ENCODE measurements around the gene CCP110. TPM values are rescaled to one million over a fixed set of nuclear protein-coding genes. Genes with fewer than 3 reads are reported as not detected.

The CCP110 gene
- total RNA-seq, 2 experiments from 2014 or later: 24.2 to 25.8 TPM

DNA sequence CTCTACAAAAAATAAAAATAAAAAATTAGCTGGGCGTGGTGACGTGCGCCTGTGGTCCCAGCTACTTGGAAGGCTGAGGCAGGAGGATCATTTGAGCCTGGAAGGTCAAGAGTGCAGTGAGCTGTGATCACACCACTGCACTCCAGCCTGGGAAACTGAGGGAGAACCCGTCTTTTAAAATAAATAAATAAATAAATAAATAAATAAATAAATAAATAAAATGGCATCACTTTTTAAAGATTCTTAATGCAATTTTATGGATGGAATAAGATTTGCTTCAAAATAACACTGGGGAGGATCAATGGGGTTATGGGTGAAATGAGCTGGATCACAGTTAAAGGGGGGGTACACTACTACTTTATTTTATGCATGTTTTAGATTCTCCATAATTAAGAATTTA lies 16.8 kb upstream of the CCP110 start:
- no peaks in the 10 kb centered on the region for H3K27me3 Mint-ChIP-seq
- DNase-seq (no peak), ATAC-seq (no peak)
- CTCF ChIA-PET: interaction anchor here (2.1 kb wide), 1 partner anchor 420 kb away, joined by 6 read pairs; no protein-coding TSS in a partner anchor
- no peak overlapping the region for H3K4me3 Mint-ChIP-seq
- H3K9me3 Mint-ChIP-seq: no peaks in the 10 kb centered on the region
- intact Hi-C loops (cut with micrococcal nuclease): no loop called here
- peaks cover 30% of the 10 kb centered on the region for H3K36me3 Mint-ChIP-seq (ENCODE audit: low read depth)
- TF ChIP-seq, protein P1, sequence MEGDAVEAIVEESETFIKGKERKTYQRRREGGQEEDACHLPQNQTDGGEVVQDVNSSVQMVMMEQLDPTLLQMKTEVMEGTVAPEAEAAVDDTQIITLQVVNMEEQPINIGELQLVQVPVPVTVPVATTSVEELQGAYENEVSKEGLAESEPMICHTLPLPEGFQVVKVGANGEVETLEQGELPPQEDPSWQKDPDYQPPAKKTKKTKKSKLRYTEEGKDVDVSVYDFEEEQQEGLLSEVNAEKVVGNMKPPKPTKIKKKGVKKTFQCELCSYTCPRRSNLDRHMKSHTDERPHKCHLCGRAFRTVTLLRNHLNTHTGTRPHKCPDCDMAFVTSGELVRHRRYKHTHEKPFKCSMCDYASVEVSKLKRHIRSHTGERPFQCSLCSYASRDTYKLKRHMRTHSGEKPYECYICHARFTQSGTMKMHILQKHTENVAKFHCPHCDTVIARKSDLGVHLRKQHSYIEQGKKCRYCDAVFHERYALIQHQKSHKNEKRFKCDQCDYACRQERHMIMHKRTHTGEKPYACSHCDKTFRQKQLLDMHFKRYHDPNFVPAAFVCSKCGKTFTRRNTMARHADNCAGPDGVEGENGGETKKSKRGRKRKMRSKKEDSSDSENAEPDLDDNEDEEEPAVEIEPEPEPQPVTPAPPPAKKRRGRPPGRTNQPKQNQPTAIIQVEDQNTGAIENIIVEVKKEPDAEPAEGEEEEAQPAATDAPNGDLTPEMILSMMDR (IDR thresholded peaks at IDR 0.05): no peak
- H3K27ac Mint-ChIP-seq: no peak overlapping the region
- no peaks in the 10 kb centered on the region for H3K4me1 Mint-ChIP-seq (ENCODE audit: low read depth)
- POLR2A ChIA-PET: no interaction called here

DNA sequence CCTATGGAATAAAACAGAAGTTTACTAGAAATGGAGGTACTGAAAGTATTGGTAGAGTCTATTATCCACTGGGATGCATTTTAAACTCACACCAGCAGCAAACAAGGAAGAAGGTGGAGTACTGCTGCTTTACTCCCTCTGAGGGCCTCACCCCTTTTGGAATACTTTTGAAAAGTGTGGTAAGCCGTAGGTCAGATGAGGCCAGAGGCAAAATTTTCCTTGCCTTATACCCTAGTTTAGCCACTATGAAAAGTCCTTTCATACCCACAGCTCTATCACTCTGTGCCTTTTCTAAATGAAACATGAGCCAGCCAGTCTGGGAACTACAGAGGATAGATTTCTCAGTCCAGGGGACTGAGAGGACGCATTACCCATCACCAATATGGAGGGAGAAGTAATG lies 15.9 kb upstream of the CCP110 start:
- Mint-ChIP-seq H3K36me3 (ENCODE audit: low read depth) (peaks cover 30% of the 10 kb centered on the region), H3K4me1 (ENCODE audit: low read depth) (no peaks in the 10 kb centered on the region), H3K9me3 (no peaks in the 10 kb centered on the region), H3K27ac (no peak overlapping the region), H3K4me3 (no peak overlapping the region), H3K27me3 (no peaks in the 10 kb centered on the region)
- TF ChIP-seq, protein P1 (IDR thresholded peaks at IDR 0.05): no peak
- CTCF ChIA-PET: interaction anchor here (2.1 kb wide), 1 partner anchor 421 kb away, joined by 6 read pairs; no protein-coding TSS in a partner anchor
- intact Hi-C loops (cut with micrococcal nuclease): no loop called here
- POLR2A ChIA-PET: no interaction called here
- no peak for DNase-seq
- no peak for ATAC-seq

DNA sequence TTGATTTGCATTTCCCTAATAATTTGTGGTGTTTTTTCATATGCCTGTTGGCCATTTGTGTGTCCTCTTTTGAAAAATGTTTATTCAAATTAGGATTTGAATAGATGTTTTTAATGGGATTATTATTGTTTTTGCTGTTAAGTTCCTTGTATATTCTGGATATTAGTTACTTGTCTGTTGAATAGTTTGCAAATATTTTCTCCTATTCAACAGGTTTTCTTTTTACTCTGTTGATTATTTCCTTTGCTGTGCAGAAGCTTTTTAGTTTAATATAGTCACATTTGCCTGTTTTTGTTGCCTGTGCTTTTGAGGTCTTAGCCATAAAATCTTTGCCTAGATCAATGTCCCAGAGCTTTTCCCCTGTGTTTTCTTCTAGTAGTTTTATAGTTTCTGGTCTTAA lies 11.4 kb upstream of the CCP110 start:
- Mint-ChIP-seq H3K36me3 (ENCODE audit: low read depth) (peaks cover 42% of the 10 kb centered on the region), H3K27me3 (no peaks in the 10 kb centered on the region), H3K9me3 (no peaks in the 10 kb centered on the region), H3K27ac (no peak overlapping the region), H3K4me1 (ENCODE audit: low read depth) (peaks cover 21% of the 10 kb centered on the region), H3K4me3 (no peak overlapping the region)
- POLR2A ChIA-PET: no interaction called here
- TF ChIP-seq, protein P1 (IDR thresholded peaks at IDR 0.05): no peak
- ATAC-seq (no peak), DNase-seq (no peak)
- intact Hi-C loops (cut with micrococcal nuclease): no loop called here
- CTCF ChIA-PET: interaction anchor here (0.9 to 1.7 kb wide), 3 partner anchors 10 to 71 kb away, joined by 3 to 9 read pairs (median 4); partner anchors contain the start of gene VPS35L

DNA sequence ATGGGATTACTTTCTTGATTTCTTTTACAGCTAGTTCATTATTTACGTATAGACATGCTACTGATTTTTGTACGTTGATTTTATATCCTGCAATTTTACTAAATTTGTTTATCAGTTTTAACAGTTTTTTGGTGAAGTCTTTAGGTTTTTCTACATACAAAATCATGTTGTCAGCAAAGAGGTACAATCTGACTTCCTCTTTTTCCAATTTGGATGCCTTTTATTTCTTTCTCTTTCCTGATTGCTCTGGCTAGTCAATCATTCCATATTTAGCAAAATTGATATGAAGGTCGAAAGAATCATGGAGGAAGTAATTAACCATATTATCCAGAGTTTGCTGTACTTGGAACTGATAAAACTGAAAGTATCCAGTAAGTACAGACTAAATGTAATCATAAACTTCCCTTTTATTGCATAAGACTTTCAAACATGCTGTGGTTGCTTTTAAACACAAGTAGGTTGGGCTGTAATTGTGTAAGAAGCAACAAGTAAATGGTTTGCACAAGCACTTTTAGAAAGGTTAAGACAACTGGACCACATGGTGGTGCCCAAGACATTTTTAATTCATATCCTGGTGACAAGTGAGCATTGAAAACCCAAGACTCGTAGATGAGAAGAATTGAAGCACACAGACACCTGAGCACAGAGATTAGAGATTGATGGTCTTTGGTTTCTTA lies 10.2 kb upstream of the CCP110 start:
- no peak for DNase-seq
- Mint-ChIP-seq H3K9me3 (no peaks in the 10 kb centered on the region), H3K27me3 (no peaks in the 10 kb centered on the region), H3K36me3 (ENCODE audit: low read depth) (peaks cover 45% of the 10 kb centered on the region), H3K4me1 (ENCODE audit: low read depth) (peaks cover 30% of the 10 kb centered on the region), H3K4me3 (no peak overlapping the region), H3K27ac (no peak overlapping the region)
- ATAC-seq: no peak
- TF ChIP-seq, protein P1 (IDR thresholded peaks at IDR 0.05): no peak
- POLR2A ChIA-PET: no interaction called here
- intact Hi-C loops (cut with micrococcal nuclease): no loop called here
- CTCF ChIA-PET: interaction anchor here (0.9 to 1.6 kb wide), 3 partner anchors 9 to 42 kb away, joined by 3 to 6 read pairs (median 4); partner anchors contain the start of gene VPS35L

DNA sequence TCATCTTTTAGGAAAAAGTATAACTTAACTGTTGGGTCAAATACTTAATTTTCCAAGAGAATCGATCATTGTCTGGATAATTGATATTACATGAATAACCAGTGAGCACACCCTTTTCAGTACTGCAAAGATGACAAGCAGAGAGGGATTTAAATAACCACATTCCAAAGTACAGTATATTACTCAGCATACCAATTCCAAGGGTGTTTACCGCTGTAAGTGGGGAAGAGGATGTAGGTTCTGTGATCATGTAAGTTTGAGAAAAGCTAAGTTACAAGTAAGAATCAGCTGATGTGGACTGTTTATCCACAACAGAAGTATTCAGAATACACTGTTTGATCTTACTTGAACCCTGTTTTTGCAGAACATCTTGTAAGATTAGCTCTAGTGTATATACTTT lies 8.0 kb upstream of the CCP110 start:
- POLR2A ChIA-PET: no interaction called here
- CTCF ChIA-PET: interaction anchor here (3.9 kb wide), 1 partner anchor 13 kb away, joined by 23 read pairs; no protein-coding TSS in a partner anchor
- Mint-ChIP-seq H3K27me3 (no peaks in the 10 kb centered on the region), H3K36me3 (ENCODE audit: low read depth) (peaks cover 45% of the 10 kb centered on the region), H3K4me3 (no peak overlapping the region), H3K9me3 (no peaks in the 10 kb centered on the region), H3K4me1 (ENCODE audit: low read depth) (peaks cover 38% of the 10 kb centered on the region), H3K27ac (no peak overlapping the region)
- TF ChIP-seq, protein P1 (IDR thresholded peaks at IDR 0.05): no peak
- intact Hi-C loops (cut with micrococcal nuclease): no loop called here
- DNase-seq (no peak), ATAC-seq (no peak)
